Astrocyte (in vitro differentiated cells and primary cell): Measurements from ENCODE around the gene WNT7B.

Experiments
- EZH2 ChIP-seq: IDR thresholded peaks from 2 replicates; pipeline ENCODE4 v1.6.1; 2012; ENCODE audit warnings: mild to moderate bottlenecking, low read length, inconsistent platforms; ENCODE audit not compliant: insufficient read depth
- TF ChIP-seq, protein P1 (sequence below): IDR thresholded peaks from 2 replicates; pipeline ENCODE4 v1.5.1; 2011; ENCODE audit warnings: low read depth, mild to moderate bottlenecking, inconsistent platforms, low read length, moderate library complexity; ENCODE audit not compliant: insufficient read depth

DNA sequence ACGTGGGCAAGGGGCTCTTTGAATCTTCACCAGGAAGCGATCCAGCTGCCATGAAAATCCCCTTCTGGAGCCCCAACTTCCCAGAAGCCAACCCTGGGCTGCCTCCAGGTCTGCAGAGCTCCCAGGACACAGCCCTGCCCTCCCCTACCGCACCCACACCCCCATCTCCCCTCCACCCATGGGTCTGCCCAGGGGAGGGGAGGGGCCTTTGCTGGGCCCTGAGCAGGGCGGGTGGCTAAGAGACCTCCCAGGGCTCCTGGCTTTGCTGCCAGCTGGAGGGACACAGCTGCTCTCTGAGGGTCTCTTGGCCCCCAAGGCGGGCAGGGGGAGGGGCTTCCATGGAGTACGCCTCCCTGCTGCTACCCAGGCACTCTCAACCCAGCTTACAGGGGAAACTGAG, 64.1 kb downstream of the WNT7B start:
- TF ChIP-seq, protein P1, sequence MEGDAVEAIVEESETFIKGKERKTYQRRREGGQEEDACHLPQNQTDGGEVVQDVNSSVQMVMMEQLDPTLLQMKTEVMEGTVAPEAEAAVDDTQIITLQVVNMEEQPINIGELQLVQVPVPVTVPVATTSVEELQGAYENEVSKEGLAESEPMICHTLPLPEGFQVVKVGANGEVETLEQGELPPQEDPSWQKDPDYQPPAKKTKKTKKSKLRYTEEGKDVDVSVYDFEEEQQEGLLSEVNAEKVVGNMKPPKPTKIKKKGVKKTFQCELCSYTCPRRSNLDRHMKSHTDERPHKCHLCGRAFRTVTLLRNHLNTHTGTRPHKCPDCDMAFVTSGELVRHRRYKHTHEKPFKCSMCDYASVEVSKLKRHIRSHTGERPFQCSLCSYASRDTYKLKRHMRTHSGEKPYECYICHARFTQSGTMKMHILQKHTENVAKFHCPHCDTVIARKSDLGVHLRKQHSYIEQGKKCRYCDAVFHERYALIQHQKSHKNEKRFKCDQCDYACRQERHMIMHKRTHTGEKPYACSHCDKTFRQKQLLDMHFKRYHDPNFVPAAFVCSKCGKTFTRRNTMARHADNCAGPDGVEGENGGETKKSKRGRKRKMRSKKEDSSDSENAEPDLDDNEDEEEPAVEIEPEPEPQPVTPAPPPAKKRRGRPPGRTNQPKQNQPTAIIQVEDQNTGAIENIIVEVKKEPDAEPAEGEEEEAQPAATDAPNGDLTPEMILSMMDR: no peak
- no peak for TF ChIP-seq EZH2
